Measurements from ENCODE around the gene TNNT1.

TNNT1 gene

DNA sequence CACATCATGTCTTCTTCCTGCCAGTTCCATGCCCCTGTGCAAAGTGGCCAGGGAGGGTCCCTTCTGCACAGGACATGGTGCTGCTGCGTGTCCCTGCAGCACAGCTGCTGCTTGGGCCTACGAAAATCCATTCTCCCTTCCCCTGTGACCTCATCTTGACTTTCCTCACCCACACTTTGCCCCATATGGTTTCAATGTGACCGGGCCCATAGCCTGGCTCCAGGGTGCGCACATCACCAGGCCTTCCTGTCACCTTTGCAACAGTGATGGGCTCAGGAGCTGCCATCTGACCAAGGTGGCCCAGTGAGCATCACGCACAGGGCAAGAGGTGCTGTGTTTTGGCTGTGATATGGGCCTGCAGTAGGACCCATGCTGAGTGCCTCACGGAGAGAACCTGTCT lies 42.4 kb downstream of the TNNT1 start:
- Histone ChIP-seq H3K4me1 (ENCODE audit: control insufficient read depth, insufficient read depth, low read length) (no peaks in the 10 kb centered on the region), H3K27ac (ENCODE audit: extremely low read depth, low read depth, low read length) (no peak overlapping the region), H3K4me3 (ENCODE audit: low read depth, low read length) (no peak overlapping the region), H3K36me3 (ENCODE audit: control insufficient read depth in 2 of 2, insufficient read depth in 1 of 2, low read length in 2 of 2) (peaks cover 15 to 48% of the 10 kb centered on the region in 2 experiments; a peak in 2 of 3 replicates), H3K9me3 (ENCODE audit: control insufficient read depth, insufficient read depth, low read depth, low read length) (no peaks in the 10 kb centered on the region)
- POLR2A ChIA-PET = interaction anchor here (2.2 kb wide), 1 partner anchor 11 kb away, joined by 11 read pairs; the partner anchor contains the start of gene PPP1R12C
- CTCF ChIA-PET = interaction anchor here (0.9 to 1.8 kb wide), 3 partner anchors 18 to 380 kb away, joined by 3 to 11 read pairs (median 6); no protein-coding TSS in a partner anchor
- TF ChIP-seq ZNF473 (tag by site-specific recombination; IDR thresholded peaks at IDR 0.05) = no peak
- no peak for TF ChIP-seq ZSCAN18 (tag by site-specific recombination; IDR thresholded peaks at IDR 0.05)
- no peak for TF ChIP-seq ZNF514 (tag by site-specific recombination; IDR thresholded peaks at IDR 0.05)
- no peak for TF ChIP-seq ZNF24 (tag by site-specific recombination; IDR thresholded peaks at IDR 0.05)
- TF ChIP-seq ZNF239 (tag by site-specific recombination; IDR thresholded peaks at IDR 0.05) = no peak

- ChIA-PET POLR2A (interaction anchor here (1.2 to 2.2 kb wide), 2 partner anchors 12 to 234 kb away, joined by 4 to 11 read pairs; partner anchors contain the start of genes KMT5C and PPP1R12C), CTCF (interaction anchor here (0.6 to 1.8 kb wide), 3 partner anchors 17 to 197 kb away, joined by 3 to 11 read pairs (median 7); no protein-coding TSS in a partner anchor)
- no peak overlapping the region for H3K27ac ChIP-seq (ENCODE audit: extremely low read depth, low read depth, low read length)
- TF ChIP-seq ZNF548 (tag by site-specific recombination; IDR thresholded peaks at IDR 0.05) (no peak), SCRT2 (tag by site-specific recombination; IDR thresholded peaks at IDR 0.05) (peak; percentile 68), ZNF394 (tag by site-specific recombination; IDR thresholded peaks at IDR 0.05; ENCODE audit: borderline replicate concordance) (no peak)
- H3K9me3 ChIP-seq (ENCODE audit: control insufficient read depth, insufficient read depth, low read depth, low read length) = no peaks in the 10 kb centered on the region
- H3K36me3 ChIP-seq (ENCODE audit: control insufficient read depth in 2 of 2, insufficient read depth in 1 of 2, low read length in 2 of 2) = peaks cover 15 to 48% of the 10 kb centered on the region in 2 experiments; a peak in 2 of 3 replicates
- no peak overlapping the region for H3K4me3 ChIP-seq (ENCODE audit: low read depth, low read length)
- no peaks in the 10 kb centered on the region for H3K4me1 ChIP-seq (ENCODE audit: control insufficient read depth, insufficient read depth, low read length)
Observed at GRCh38 chr19:55105237-55105636, 43.8 kb downstream of the TNNT1 start.

DNA sequence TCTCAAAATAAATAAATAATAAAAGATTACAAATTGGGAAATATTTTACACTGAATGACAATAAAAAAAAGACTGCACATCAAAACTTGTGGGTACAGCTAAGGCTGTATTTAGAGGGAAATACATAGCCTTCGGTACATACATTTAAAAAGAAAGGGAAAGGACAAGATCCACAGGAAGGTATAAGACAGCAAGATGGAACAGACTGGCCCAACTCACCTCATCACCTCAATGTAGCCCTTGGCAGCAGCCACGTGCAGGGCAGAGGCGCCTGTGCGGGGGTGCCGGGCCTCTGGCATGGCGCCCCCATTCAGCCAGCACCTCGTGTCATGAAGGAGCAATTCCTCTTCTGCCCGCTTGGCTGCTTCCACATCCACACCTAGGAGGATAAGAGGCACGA lies 45.8 kb downstream of the TNNT1 start:
- H3K9me3 ChIP-seq (ENCODE audit: control insufficient read depth, insufficient read depth, low read depth, low read length) = no peaks in the 10 kb centered on the region
- ChIA-PET CTCF (interaction anchor here (1.1 to 5.7 kb wide), 2 partner anchors 14 to 15 kb away, joined by 3 to 35 read pairs; no protein-coding TSS in a partner anchor), POLR2A (no interaction called here)
- peaks cover 15 to 46% of the 10 kb centered on the region in 2 experiments; a peak in 2 of 3 replicates for H3K36me3 ChIP-seq (ENCODE audit: control insufficient read depth in 2 of 2, insufficient read depth in 1 of 2, low read length in 2 of 2)
- H3K4me1 ChIP-seq (ENCODE audit: control insufficient read depth, insufficient read depth, low read length) = no peaks in the 10 kb centered on the region
- no peak overlapping the region for H3K27ac ChIP-seq (ENCODE audit: extremely low read depth, low read depth, low read length)
- no peak overlapping the region for H3K4me3 ChIP-seq (ENCODE audit: low read depth, low read length)
- TF ChIP-seq ZNF843 (tag by site-specific recombination; IDR thresholded peaks at IDR 0.05) (no peak), OSR2 (tag by site-specific recombination; IDR thresholded peaks at IDR 0.05) (no peak), ZNF701 (tag by site-specific recombination; IDR thresholded peaks at IDR 0.05) (no peak), HOXA7 (CRISPR knock-in tag; IDR thresholded peaks at IDR 0.05; ENCODE audit: borderline replicate concordance) (no peak), ZNF274 (IDR thresholded peaks at IDR 0.05; ENCODE audit: low read length) (no peak), ZNF274 (tag by site-specific recombination; IDR thresholded peaks at IDR 0.05; ENCODE audit: borderline replicate concordance) (no peak), ZEB2 (tag by site-specific recombination; IDR thresholded peaks at IDR 0.05) (no peak), ZBTB8A (tag by site-specific recombination; IDR thresholded peaks at IDR 0.05) (no peak), ZNF214 (tag by site-specific recombination; IDR thresholded peaks at IDR 0.05; ENCODE audit: borderline replicate concordance) (no peak), PRDM6 (tag by site-specific recombination; IDR thresholded peaks at IDR 0.05) (no peak), BCL11B (tag by site-specific recombination; IDR thresholded peaks at IDR 0.05; ENCODE audit: low read depth) (no peak), ZNF311 (tag by site-specific recombination; IDR thresholded peaks at IDR 0.05; ENCODE audit: borderline replicate concordance) (no peak), ZNF776 (tag by site-specific recombination; IDR thresholded peaks at IDR 0.05; ENCODE audit: borderline replicate concordance) (no peak), IKZF3 (tag by site-specific recombination; IDR thresholded peaks at IDR 0.05) (no peak), ZNF610 (tag by site-specific recombination; IDR thresholded peaks at IDR 0.05; ENCODE audit: borderline replicate concordance) (no peak)
- TF ChIP-seq, protein P1, sequence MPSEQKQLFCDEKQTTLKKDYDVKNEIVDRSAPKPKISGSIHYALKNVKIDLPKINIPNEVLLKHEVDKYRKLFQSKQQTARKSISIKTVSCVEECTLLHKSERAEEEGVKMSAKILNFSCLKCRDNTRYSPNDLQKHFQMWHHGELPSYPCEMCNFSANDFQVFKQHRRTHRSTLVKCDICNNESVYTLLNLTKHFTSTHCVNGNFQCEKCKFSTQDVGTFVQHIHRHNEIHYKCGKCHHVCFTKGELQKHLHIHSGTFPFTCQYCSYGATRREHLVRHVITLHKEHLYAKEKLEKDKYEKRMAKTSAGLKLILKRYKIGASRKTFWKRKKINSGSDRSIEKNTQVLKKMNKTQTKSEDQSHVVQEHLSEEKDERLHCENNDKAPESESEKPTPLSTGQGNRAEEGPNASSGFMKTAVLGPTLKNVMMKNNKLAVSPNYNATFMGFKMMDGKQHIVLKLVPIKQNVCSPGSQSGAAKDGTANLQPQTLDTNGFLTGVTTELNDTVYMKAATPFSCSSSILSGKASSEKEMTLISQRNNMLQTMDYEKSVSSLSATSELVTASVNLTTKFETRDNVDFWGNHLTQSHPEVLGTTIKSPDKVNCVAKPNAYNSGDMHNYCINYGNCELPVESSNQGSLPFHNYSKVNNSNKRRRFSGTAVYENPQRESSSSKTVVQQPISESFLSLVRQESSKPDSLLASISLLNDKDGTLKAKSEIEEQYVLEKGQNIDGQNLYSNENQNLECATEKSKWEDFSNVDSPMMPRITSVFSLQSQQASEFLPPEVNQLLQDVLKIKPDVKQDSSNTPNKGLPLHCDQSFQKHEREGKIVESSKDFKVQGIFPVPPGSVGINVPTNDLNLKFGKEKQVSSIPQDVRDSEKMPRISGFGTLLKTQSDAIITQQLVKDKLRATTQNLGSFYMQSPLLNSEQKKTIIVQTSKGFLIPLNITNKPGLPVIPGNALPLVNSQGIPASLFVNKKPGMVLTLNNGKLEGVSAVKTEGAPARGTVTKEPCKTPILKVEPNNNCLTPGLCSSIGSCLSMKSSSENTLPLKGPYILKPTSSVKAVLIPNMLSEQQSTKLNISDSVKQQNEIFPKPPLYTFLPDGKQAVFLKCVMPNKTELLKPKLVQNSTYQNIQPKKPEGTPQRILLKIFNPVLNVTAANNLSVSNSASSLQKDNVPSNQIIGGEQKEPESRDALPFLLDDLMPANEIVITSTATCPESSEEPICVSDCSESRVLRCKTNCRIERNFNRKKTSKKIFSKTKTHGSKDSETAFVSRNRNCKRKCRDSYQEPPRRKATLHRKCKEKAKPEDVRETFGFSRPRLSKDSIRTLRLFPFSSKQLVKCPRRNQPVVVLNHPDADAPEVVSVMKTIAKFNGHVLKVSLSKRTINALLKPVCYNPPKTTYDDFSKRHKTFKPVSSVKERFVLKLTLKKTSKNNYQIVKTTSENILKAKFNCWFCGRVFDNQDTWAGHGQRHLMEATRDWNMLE (tag by site-specific recombination; conservative IDR thresholded peaks at IDR 0.05; ENCODE audit: low read depth) = no peak
